Astrocyte (in vitro differentiated cells and primary cell): ENCODE measurements around the gene ABLIM2.

Source experiments
- EZH2 ChIP-seq: IDR thresholded peaks from 2 replicates; pipeline ENCODE4 v1.6.1; 2012; ENCODE audit warnings: mild to moderate bottlenecking, low read length, inconsistent platforms; ENCODE audit not compliant: insufficient read depth
- TF ChIP-seq, protein P1 (sequence below): IDR thresholded peaks from 2 replicates; pipeline ENCODE4 v1.5.1; 2011; ENCODE audit warnings: low read depth, mild to moderate bottlenecking, inconsistent platforms, low read length, moderate library complexity; ENCODE audit not compliant: insufficient read depth

DNA sequence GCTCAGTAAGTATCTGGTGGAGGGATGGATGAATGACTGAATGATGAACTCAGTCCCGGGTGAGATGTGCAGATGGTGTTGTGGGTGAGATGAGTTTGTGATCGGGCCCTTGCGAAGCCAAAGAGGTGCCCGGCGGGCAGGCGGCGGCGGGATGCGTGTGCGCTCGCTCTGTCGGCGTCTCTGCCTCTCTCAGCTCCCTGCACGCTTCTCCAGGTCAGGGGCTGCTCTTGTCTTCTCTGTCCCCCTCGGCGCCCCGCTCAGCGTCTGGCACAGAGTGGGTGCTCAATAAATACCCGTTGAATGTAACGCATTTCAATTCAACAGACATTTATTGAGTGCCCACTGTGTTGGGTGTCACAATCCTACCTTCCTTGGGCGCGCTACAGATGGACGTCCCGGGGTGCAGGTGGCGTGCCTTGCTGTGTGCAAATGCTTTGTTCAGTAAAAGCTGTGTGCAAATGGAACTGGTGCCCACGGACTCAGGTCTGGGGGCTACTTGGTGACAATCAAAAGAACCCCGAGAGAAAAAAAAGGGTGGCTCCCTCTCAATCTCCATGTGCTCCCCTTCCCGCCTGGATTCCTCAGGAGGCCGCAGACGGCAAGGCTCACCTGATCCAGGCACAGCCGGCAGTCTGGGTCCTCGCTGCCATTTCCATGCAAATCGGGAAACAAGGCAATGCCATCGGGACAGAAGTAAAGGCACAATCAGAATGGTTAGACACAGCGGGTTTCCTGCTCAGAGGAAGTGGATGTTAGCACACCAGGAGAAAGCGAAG, 153.4 kb downstream of the ABLIM2 start:
- TF ChIP-seq, protein P1, sequence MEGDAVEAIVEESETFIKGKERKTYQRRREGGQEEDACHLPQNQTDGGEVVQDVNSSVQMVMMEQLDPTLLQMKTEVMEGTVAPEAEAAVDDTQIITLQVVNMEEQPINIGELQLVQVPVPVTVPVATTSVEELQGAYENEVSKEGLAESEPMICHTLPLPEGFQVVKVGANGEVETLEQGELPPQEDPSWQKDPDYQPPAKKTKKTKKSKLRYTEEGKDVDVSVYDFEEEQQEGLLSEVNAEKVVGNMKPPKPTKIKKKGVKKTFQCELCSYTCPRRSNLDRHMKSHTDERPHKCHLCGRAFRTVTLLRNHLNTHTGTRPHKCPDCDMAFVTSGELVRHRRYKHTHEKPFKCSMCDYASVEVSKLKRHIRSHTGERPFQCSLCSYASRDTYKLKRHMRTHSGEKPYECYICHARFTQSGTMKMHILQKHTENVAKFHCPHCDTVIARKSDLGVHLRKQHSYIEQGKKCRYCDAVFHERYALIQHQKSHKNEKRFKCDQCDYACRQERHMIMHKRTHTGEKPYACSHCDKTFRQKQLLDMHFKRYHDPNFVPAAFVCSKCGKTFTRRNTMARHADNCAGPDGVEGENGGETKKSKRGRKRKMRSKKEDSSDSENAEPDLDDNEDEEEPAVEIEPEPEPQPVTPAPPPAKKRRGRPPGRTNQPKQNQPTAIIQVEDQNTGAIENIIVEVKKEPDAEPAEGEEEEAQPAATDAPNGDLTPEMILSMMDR: no peak
- no peak for TF ChIP-seq EZH2
